Tibial nerve (tissue), 3 donors: Measurements from ENCODE around the gene GOLGA8T.
"Not testable (repeated sequence)": the region's sequence is repeated elsewhere in the genome, so short reads cannot be mapped to it uniquely, and the experiment has no call there.

ENCODE experiments used
- EP300 ChIP-seq, 2 donors: sonication (generic); formaldehyde crosslinking; IDR thresholded peaks; one replicate each; pipeline ENCODE4 v1.6.1; 2017; ENCODE audit warnings: antibody characterized with exemption in 2 of 2, mild to moderate bottlenecking in 1 of 2
- POLR2A ChIP-seq, 2 donors: fragments of 450-650 bp; IDR thresholded peaks; one replicate each; pipeline ENCODE4 v1.6.1; 2017; ENCODE audit warnings: antibody characterized with exemption in 2 of 2, mild to moderate bottlenecking in 2 of 2, moderate library complexity in 2 of 2

- TF ChIP-seq EP300, POLR2A (IDR thresholded peaks at IDR 0.05): not testable (repeated sequence)
Measured at GRCh38 chr15:30192892-30193291, 58.0 kb downstream of the GOLGA8T start.
